Lower leg skin (tissue), 3 donors: ENCODE measurements around the gene GRIN2B.

Source experiments
- CTCF ChIP-seq, 3 donors: fragments of 450-650 bp; IDR thresholded peaks; one replicate each; pipeline ENCODE4 v1.5.1; 2016; ENCODE audit warnings: antibody characterized with exemption in 3 of 3, mild to moderate bottlenecking in 3 of 3, moderate library complexity in 2 of 3
- POLR2A ChIP-seq, 2 donors: fragments of 450-650 bp; IDR thresholded peaks; one replicate each; pipeline ENCODE4 v1.6.1; 2016 to 2017; ENCODE audit warnings: antibody characterized with exemption in 2 of 2, mild to moderate bottlenecking in 1 of 2, moderate library complexity in 1 of 2

- TF ChIP-seq POLR2A (IDR thresholded peaks at IDR 0.05), result no peak
- no peak for TF ChIP-seq CTCF (IDR thresholded peaks at IDR 0.05)
Measured at GRCh38 chr12:14026537-14026936, 45.1 kb upstream of the GRIN2B start.
